Motor neuron (in vitro differentiated cells): ENCODE results near the gene ZNF865. TPM values are rescaled to one million over a fixed set of nuclear protein-coding genes. Genes with fewer than 3 reads are reported as not detected.
"Not testable (repeated sequence)": the region's sequence is repeated elsewhere in the genome, so short reads cannot be mapped to it uniquely, and the experiment has no call there.

Experiments used
- ATAC-seq, 8 experiments: fragments of 200-7000 bp; cut with Tn5 transposase; replicated peaks in 6 of 8; 2 replicates each; pipeline ENCODE4 v1.8.0; 2021; ENCODE audit warnings: mild to moderate bottlenecking in 8 of 8, moderate library complexity in 8 of 8
- H3K27ac ChIP-seq, 2 donors: fragments of 250-450 bp; sonication (Bioruptor Pico); 2 replicates each; pipeline ENCODE4 v1.9.0; 2021; ENCODE audit warnings: antibody characterized with exemption in 2 of 2, mild to moderate bottlenecking in 2 of 2, moderate library complexity in 1 of 2
- H3K4me1 ChIP-seq, 2 donors: fragments of 250-450 bp; sonication (Bioruptor Pico); replicated peaks in 1 of 2; 2 replicates each; pipeline ENCODE4 v1.6.1; 2021; ENCODE audit warnings: antibody characterized with exemption in 2 of 2, mild to moderate bottlenecking in 2 of 2, moderate library complexity in 1 of 2
- H3K4me3 ChIP-seq, 5 donors: fragments of 250-450 bp; sonication (Bioruptor Pico); 2 replicates each; pipeline ENCODE4 v1.9.0; 2021; ENCODE audit warnings: antibody characterized with exemption in 5 of 5, mild to moderate bottlenecking in 5 of 5, moderate library complexity in 4 of 5
- WGBS, 10 experiments: fragments of 450-650 bp; shearing (Covaris generic); methylation state at CpG; one replicate each; pipeline ENCODE4 v1.0.0; 2022; 5-methylcytosine and 5-hydroxymethylcytosine counted together
- in situ Hi-C, 9 experiments: fragments of 400-800 bp; cut with MboI; loops; one replicate each; pipeline ENCODE4 v1.15.0; 2021; ENCODE audit warnings: low sequenced_read_pairs in 9 of 9, low pct_unique_long_range_greater_than_20kb in 2 of 9; ENCODE audit not compliant: unreplicated experiment in 9 of 9
- total RNA-seq, 8 experiments: library from RNA; unstranded; fragments of 300-600 nt; gene quantifications; 2 replicates each; pipeline versions ENCODE4 v1.2.3 to v1.2.4, GENCODE V29; 2022

ZNF865 gene
- 1 to 10 TPM in 7 of 8 experiments, under 1 TPM in 1; 0.87 to 6.9 (median 3.5) TPM for total RNA-seq

DNA sequence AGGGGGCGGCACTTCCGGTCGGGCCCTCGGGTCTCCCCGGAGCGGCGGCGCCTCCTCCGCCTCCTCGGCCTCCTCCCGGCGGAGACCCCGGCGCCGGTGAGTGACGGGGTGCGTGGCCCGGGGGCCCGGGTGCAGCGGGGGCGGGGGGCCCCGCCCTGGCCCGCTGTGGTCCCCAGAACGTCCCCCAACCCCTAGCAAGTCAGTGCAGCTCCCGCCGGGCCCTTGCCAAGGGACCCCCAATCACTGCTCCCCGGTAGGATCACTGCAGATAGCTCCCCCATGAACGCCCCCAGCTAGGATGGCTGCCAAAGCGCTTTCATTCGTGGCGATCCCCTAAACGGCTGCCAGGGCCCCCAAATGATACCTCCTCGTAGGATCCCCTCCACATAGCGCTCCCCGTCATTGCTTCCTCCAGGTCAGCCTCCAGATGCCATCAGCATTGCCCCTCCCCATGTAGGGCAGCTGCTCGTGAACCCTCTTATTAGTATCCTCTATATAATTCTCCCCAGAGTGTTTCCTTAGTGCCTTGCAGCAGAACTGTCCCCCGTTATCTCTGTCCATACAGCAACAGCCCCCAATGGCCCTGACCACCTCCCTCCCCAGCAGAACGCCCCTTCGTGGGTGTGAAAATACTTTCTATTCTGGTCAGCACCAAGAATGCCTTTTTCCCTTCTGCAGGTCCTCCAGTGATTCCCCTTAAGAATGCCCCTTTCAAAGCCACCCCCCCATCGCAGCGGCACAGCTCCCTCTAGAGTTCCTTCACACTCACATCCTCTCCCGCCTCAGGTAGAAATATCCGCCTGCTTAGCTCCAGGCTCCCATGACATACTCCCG, at the start of gene ZNF865:
Gene ZNF865, plus strand, starts transcription at position 11 of the 834 bp plus-strand sequence. CDS start 7,972 bp downstream, outside the sequence.
- in situ Hi-C loops = loop anchor here in 1 of 9 experiments (10.0 kb wide), 1 partner anchor 91 kb away; no protein-coding TSS in a partner anchor
- peak within 1 kb of the TSS; percentile 58 to 84 (median 72) for H3K4me3 ChIP-seq
- H3K27ac ChIP-seq = peak within 1 kb of the TSS; percentile 91 to 97
- WGBS, 10 experiments = 0 to 7% (median 4%) methylated on average over 1 to 7 of the region's 44 CpGs; no CpG with 5 or more reads in 5 of the 10 experiments
- H3K4me1 ChIP-seq = peaks cover 6 to 14% of the 10 kb centered on the region in 2 donors
- ATAC-seq = peak; percentile 36 to 56 (median 42)

GRCh38 chr19:55559684-55560083, 45.8 kb upstream of the ZNF865 start:
- in situ Hi-C loops = no loop called here
- Histone ChIP-seq H3K27ac (no peak overlapping the region), H3K4me3 (no peak overlapping the region), H3K4me1 (peaks cover 5 to 14% of the 10 kb centered on the region in 2 donors)
- WGBS, 10 experiments = 0 to 85% (median 76%) methylated on average over 1 to 5 of the region's 9 CpGs; no CpG with 5 or more reads in 5 of the 10 experiments
- ATAC-seq = no peak

DNA sequence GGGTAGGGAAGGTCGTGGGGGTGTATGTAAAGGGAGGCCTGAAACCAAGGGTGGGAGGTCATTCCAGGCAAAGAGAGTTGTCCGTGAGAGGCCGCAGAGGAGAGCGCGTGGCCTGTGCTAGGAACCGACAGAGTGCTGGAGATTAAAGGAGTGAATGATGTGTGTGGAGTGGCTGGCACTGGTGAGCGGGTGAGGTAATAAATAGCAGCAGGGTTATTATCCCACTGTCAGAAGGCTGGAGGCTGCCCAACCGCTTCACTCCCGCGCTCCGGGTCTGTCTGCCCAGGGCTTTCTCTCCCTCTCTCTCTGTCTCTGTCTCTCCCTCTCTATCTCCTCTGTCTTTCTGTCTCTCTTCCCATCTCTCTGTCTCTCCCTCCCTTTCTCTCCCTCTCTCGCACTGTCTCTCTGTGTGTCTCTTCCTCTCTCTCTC, 42.2 kb upstream of the ZNF865 start:
- H3K4me1 ChIP-seq = peaks cover 3 to 8% of the 10 kb centered on the region in 2 donors
- H3K4me3 ChIP-seq = no peak overlapping the region
- peak in 7 of 8 experiments; percentile 31 to 100 (median 99) for ATAC-seq
- 0 to 36% (median 30%) methylated on average over 2 to 6 of the region's 12 CpGs; no CpG with 5 or more reads in 6 of the 10 experiments for WGBS, 10 experiments
- in situ Hi-C loops = no loop called here
- peak overlapping the region in 1 of 2 donors; percentile 59 for H3K27ac ChIP-seq

- in situ Hi-C loops = no loop called here
These were observed 38.6 kb upstream of the ZNF865 start for GRCh38 chr19:55566823-55567222.

GRCh38 chr19:55567708-55568328, 37.6 kb upstream of the ZNF865 start:
- in situ Hi-C loops = no loop called here
- no peak overlapping the region for H3K4me3 ChIP-seq
- ATAC-seq = no peak
- peaks cover 3 to 7% of the 10 kb centered on the region in 2 donors for H3K4me1 ChIP-seq
- no peak overlapping the region for H3K27ac ChIP-seq

More at GRCh38 chr19:55566823-55567222, 38.6 kb upstream of the ZNF865 start:
- Histone ChIP-seq H3K27ac (no peak overlapping the region), H3K4me3 (no peak overlapping the region), H3K4me1 (peaks cover 3 to 8% of the 10 kb centered on the region in 2 donors)
- no peak for ATAC-seq
- WGBS, 10 experiments = 4 to 67% (median 37%) methylated on average over 2 to 5 of the region's 9 CpGs; no CpG with 5 or more reads in 4 of the 10 experiments

DNA sequence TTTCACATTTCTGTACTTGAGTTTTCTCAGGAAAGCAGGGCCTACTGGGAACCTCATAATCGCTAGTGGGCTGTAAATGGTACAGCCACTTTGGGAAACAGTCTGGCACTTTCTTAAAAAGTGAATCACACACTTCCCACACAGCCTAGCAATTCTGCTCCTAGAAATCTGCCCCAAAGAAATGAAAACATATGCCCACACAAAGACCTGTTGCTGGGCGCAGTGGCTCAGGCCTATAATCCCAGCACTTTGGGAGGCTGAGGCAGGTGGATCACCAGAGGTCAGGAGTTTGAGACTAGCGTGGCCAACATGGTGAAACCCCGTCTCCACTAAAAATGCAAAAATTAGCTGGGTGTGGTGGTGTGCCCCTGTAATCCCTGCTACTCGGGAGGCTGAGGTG, 36.0 kb upstream of the ZNF865 start:
- 36 to 91% (median 74%) methylated on average over 1 to 4 of the region's 5 CpGs; no CpG with 5 or more reads in 2 of the 10 experiments for WGBS, 10 experiments
- H3K4me1 ChIP-seq, H3K27ac ChIP-seq, in situ Hi-C loops, ATAC-seq, H3K4me3 ChIP-seq: not testable (repeated sequence)

DNA sequence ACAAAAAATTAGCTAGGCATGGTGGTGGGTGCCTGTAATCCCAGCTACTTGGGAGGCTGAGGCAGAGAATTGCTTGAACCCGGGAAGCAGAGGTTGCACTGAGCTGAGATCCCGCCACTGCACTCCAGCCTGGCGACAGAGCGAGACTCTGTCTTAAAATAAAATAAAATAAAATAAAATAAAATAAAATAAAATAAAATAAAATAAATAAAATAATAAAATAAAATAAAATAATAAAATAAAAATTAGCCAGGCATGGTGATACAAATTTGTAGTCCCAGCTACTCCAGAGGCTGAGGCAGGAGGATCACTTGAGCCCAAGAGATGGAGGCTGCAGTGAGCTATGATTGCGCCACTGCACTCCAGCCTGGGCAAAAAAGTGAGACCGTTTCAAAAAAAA, 31.5 kb upstream of the ZNF865 start:
- ATAC-seq, H3K27ac ChIP-seq, H3K4me3 ChIP-seq, in situ Hi-C loops, H3K4me1 ChIP-seq: not testable (repeated sequence)
- WGBS, 10 experiments = 75 to 100% (median 90%) methylated on average over 1 to 6 of the region's 6 CpGs; no CpG with 5 or more reads in 1 of the 10 experiments

GRCh38 chr19:55576746-55577145, 28.7 kb upstream of the ZNF865 start:
- in situ Hi-C loops = no loop called here
- no peak overlapping the region for H3K4me3 ChIP-seq
- no peak for ATAC-seq
- no peak overlapping the region for H3K27ac ChIP-seq
- H3K4me1 ChIP-seq = peaks cover 3 to 8% of the 10 kb centered on the region in 2 donors
- 60 to 100% (median 100%) methylated on average over 1 to 5 of the region's 5 CpGs; no CpG with 5 or more reads in 1 of the 10 experiments for WGBS, 10 experiments

- no peak overlapping the region for H3K27ac ChIP-seq
- in situ Hi-C loops = no loop called here
- H3K4me1 ChIP-seq = peaks cover 7 to 13% of the 10 kb centered on the region in 2 donors
- ATAC-seq = no peak
- no CpG with 5 or more reads among the region's 83 CpGs for WGBS, 10 experiments
- no peak overlapping the region for H3K4me3 ChIP-seq
These were observed 27.3 kb upstream of the ZNF865 start for GRCh38 chr19:55578031-55578760.

- no peak for ATAC-seq
These were observed 26.4 kb upstream of the ZNF865 start for GRCh38 chr19:55578761-55579747.

GRCh38 chr19:55579766-55580621, 25.5 kb upstream of the ZNF865 start:
- peak; percentile 37 to 76 (median 42) for ATAC-seq
- Histone ChIP-seq H3K27ac (peak overlapping the region; percentile 94), H3K4me1 (peaks cover 7 to 13% of the 10 kb centered on the region in 2 donors), H3K4me3 (peak overlapping the region; percentile 75 to 99 (median 97))
- whole genome bisulfite sequencing, 10 experiments = 0 to 66% (median 22%) methylated on average over 1 to 5 of the region's 20 CpGs
- in situ Hi-C loops = no loop called here

More at GRCh38 chr19:55578761-55579747, 26.4 kb upstream of the ZNF865 start:
- peak overlapping the region; percentile 75 to 99 (median 97) for H3K4me3 ChIP-seq
- 80 to 100% (median 98%) methylated on average over 1 to 12 of the region's 90 CpGs; no CpG with 5 or more reads in 4 of the 10 experiments for WGBS, 10 experiments
- H3K27ac ChIP-seq = no peak overlapping the region
- in situ Hi-C loops = no loop called here
- peaks cover 7 to 13% of the 10 kb centered on the region in 2 donors for H3K4me1 ChIP-seq
